ENCODE data around the gene ETV2.
A peak's percentile ranks its signal among the peaks of the same experiment; 100 is the strongest.
"Not testable (repeated sequence)": the region's sequence is repeated elsewhere in the genome, so short reads cannot be mapped to it uniquely, and the experiment has no call there.

ETV2 gene, protein sequence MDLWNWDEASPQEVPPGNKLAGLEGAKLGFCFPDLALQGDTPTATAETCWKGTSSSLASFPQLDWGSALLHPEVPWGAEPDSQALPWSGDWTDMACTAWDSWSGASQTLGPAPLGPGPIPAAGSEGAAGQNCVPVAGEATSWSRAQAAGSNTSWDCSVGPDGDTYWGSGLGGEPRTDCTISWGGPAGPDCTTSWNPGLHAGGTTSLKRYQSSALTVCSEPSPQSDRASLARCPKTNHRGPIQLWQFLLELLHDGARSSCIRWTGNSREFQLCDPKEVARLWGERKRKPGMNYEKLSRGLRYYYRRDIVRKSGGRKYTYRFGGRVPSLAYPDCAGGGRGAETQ

DNA sequence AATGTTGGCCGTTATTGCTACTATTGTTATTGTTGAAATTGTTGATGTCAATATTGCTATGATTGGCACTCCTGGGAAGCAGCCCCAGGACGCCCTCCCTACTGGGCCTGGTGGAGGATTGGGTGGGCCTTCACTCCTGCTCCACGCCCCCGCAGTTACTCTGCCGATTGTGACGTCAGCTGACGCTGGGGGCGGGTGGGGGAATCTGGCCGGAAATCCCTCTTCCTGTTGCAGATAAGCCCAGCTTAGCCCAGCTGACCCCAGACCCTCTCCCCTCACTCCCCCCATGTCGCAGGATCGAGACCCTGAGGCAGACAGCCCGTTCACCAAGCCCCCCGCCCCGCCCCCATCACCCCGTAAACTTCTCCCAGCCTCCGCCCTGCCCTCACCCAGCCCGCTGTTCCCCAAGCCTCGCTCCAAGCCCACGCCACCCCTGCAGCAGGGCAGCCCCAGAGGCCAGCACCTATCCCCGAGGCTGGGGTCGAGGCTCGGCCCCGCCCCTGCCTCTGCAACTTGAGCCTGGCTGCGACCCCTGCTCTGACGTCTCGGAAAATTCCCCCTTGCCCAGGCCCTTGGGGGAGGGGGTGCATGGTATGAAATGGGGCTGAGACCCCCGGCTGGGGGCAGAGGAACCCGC lies at the start of gene ETV2:
Gene ETV2, plus strand, starts transcription at position 231 of the 637 bp plus-strand sequence. CDS start 716 bp downstream, outside the sequence.
- DNase-seq, result peak; percentile 50

DNA sequence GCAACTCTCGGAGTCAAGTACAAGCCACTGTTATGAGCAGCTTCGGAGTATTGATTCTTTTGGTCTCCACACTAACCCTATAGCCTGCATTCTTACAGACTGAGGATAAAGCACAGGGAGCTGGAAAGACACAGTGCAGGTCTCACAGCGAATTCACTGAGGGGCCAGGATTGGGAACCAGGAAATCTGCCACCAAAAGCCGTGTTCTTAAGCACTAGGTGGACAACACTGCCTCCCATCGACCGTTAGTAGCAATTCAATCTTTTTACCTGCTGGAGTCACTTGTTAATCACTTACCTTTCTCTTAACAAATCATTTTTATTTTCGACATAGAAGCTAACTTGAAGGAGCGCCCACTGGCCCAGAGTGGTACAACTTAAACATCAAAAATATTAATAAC lies 49.3 kb upstream of the ETV2 start:
- DNase-seq, result peak; percentile 10

DNA sequence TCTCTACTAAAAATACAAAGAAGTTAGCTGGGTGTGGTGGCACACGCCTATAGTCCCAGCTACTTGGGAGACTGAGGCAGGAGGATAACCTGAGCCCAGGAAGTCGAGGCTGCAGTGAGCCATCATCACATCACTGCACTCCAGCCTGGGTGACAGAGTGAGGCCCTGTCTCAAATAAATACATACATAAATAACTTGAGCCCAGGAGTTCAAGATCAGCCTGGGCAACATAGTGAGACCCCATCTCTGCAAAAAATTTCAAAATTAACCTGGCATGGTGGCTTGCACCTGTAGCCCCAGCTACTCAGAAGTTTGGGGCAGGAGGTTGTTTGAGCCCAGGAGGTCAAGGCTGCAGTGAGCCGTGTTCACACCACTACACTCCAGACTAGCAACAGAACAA lies 46.5 kb upstream of the ETV2 start:
- DNase-seq, result not testable (repeated sequence)

DNA sequence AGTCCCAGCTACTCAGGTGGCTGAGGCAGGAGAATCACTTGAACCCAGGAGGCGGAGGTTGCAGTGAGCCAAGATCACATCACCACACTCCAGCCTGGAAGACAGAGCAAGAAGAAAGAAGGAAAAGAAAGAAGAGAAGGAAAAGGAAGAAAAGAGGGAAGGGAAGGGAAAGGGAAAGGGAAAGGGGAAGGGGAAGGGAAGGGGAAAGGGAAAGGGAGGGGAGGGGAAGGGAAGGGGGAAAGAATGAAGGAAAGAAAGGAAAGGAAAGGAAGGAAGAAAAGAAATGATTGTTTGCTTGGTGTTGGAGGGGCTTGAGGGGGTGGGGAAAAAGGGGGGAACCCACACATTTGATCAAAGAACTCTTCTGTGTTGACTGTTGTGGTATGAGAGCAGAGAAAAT lies 45.6 kb upstream of the ETV2 start:
- no peak for DNase-seq

DNA sequence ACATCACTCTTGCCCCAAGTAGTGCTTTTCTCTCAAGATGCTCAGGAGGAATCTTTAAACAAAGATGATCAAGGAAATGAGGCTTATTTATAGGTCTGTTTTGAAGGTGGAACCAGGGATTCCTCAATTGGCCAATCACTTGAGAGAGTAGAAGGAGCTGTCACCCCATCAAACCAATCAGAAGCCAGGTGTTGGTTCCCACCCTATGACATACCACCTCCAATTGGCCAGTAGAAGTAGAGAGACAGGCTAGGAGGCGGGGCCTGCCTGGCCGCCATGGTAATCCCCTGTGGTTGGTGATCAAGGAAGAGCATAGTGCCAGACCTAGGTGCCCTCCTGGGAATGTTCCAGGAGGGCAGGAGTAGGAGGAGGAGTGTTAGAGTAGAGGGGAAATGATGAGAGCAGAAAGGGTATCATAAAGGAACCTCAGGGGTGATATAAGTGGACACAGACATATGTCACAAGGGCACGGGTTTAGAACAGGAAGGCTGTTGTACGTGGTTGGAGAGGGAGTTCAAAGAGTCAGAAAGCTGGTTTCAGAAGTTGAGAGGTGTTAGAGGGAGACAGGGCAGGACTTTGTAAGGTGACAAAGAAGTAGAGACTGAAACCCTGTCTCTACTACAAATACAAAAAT lies 45.1 kb upstream of the ETV2 start:
- peak; percentile 6 for DNase-seq

DNA sequence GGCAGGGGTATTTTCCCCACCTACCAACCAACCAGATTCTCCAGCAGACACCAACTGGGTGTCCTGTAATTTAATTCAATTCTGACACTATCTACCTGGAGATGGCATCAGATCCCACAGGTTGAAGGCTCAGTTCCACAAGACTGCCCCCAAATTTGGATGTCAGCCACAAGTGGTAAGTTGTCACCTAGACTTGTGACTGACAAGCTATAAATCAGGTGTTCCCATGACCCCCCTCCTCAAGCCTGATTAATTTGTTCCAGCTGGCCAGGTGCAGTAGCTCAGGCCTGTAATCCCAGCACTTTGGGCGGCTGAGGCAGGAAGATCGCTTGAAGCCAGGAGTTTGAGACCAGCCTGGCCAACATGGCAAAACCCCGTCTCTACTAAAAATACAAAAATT lies 39.6 kb upstream of the ETV2 start:
- DNase-seq, result no peak

DNA sequence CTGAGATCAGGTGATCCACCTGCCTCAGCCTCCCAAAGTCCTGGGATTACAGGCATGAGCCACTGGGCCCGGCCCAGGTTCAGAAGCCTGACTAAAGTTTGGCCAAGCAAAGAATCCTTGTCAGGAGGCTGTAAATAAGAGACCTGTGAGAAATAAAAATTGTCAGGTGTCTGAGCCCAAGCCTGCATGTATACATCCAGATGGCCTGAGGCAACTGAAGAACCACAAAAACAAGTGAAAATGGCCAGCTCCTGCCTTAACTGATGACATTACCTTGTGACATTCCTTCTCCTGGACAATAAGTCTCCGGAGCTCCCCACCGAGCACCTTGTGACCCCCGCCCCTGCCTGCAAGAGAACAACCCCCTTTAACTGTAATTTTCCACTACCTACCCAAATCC lies 37.1 kb upstream of the ETV2 start:
- DNase-seq, result not testable (repeated sequence)

DNA sequence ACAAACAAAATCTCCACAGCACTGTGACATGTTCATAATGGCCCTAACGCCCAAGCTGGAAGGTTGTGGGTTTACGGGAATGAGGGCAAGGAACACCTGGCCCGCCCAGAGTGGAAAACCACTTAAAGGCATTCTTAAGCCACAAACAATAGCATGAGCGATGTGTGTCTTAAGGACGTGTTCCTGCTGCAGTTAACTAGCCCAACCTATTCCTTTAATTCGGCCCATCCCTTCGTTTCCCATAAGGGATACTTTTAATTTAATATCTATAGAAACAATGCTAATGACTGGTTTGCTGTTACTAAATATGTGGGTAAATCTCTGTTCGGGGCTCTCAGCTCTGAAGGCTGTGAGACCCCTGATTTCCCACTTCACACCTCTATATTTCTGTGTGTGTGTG lies 34.4 kb upstream of the ETV2 start:
- not testable (repeated sequence) for DNase-seq

DNA sequence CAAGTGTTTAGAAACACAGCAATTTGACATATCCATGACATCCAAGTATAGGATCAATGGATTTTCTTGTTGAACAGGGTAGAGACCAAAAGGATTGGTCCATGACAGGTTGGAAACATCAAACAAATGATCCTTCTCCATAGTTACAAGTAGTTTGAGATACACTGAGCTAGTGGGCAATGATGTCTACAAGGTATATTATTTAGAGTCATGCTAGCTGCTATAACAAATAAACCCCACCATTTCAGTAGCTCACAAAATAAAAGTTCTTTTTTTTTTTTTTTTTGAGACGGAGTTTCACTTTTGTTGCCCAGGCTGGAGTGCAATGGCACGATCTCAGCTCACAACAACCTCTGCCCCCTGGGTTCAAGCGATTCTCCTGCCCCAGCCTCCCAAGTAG lies 33.9 kb upstream of the ETV2 start:
- DNase-seq, result no peak

DNA sequence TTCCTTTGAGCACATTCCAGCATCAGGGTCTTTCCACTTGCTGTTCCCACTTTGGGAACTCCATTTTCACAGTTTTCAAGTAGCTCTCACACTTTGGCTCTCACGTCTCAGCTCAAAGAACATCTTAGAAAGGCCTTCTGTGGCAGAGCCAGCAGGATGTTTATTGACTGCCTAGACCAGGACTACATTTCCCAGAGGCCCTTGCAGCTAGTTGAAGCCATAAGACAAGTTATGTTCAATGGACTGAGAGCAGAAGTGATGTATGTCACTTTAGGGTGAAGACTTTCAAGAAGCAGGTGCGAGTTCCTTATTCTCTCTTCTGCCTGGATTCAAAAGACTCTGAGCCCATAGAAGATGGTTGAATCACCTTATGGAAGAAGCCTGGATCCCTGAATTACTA lies 33.3 kb upstream of the ETV2 start:
- DNase-seq, result no peak

DNA sequence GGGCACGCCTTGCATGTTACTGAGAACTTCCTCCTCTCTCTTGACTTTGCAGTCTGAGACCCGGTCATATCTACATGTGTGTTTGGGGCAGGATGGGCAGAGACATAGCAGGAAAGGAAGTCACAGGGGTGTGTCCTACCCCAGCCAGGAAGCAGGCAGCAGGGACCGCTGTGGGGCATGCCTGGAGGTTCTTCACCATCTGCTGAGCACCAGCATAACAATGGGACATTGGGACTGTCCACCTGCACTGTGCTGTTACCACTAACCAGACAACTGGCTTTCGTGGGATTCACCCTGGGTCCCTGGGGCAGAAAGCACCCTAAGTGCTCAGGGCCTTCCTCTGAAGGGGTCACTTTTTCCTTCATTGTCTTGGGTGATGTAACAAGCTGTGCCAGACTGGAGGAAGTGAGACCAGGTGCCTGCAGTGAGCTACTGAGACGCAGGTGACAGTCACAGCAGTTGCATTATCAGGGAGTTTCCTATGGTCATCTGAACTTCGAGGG lies 31.6 kb upstream of the ETV2 start:
- DNase-seq, result no peak

DNA sequence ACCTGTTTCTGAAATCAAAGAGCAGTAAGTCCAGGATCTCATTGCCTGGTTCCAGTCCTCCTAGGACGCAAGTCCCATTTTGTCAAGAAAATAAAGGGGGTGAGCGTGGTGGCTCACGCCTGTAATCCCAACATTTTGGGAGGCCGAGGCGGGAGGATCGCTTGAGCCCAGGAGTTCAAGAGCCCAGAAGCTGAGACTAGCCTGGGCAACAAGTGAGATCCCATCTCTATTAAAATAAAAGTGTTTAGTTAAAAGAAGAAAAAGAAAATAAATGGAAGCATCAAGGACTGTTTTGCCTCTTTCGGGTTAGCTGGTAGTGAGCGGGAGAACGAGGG lies 29.4 kb upstream of the ETV2 start:
- DNase-seq, result no peak

DNA sequence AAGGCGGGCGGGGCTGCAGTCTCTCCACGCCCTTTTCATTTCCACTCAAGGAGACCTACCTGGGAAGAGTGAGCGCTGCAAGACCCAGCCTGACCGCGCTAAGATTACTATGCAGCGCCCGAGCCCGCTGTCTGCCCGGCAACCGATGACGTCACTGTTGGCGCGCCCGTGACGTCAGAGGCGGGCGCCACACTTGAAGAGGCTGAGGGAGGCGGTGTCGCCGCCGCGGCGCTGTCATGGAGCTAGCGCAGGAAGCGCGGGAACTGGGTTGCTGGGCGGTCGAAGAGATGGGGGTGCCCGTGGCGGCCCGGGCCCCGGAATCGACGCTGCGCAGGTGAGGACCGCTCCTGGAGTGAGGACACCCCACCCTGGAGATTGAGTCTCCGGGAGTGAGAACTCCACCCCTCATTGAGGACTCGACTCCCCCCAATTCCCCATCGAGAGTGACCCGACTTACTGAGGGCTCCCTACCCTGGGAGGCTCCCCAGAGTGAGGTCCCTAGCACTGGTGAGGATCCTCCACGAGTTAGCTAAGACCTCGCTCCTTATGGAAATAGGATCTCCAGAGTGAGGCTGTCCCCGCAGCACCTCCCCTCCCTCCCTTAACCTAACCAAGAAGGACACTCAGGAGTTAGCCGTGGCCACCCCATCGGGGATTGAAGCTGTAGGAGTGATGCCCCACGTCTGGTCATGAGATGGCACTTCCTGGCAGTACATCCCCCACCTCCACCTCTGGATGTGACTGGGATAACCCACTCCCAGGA lies 28.8 kb upstream of the ETV2 start, which contains the start of gene HAUS5:
Gene HAUS5, plus strand, starts transcription at position 177 of the 763 bp plus-strand sequence. Its CDS starts 60 bp downstream, at position 237.
- DNase-seq, result peak; percentile 91

DNA sequence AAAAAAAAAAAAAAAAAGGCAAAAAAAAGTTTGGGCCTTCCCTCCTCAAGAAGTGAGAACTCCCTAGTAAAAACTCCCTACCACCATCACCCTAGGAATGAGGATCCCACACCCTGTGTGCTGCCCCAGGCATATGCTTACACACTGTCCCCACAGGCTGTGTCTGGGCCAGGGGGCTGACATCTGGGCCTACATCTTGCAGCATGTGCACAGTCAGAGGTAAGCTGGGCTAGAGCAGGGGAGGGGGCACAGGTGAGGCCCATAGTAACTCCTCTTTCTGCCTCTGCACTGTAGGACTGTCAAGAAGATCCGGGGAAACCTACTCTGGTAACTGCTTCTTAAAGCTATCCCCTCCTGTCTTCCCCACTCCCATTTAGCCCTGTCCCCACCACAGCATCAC lies 28.0 kb upstream of the ETV2 start:
- DNase-seq, result no peak

DNA sequence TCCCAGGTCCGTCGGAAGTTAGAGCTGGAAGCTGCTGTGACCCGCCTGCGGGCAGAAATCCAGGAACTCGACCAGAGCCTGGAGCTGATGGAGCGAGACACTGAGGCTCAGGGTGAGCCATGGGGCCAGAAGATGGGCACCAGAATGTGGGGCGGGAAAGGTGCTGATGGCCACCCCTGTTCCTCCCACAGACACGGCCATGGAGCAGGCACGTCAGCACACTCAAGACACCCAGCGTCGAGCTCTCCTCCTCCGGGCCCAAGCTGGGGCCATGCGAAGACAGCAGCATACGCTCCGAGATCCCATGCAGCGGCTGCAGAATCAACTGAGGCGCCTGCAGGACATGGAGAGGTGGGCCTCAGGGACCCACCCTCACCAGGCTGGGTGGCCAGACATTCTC lies 26.5 kb upstream of the ETV2 start:
- DNase-seq, result no peak

DNA sequence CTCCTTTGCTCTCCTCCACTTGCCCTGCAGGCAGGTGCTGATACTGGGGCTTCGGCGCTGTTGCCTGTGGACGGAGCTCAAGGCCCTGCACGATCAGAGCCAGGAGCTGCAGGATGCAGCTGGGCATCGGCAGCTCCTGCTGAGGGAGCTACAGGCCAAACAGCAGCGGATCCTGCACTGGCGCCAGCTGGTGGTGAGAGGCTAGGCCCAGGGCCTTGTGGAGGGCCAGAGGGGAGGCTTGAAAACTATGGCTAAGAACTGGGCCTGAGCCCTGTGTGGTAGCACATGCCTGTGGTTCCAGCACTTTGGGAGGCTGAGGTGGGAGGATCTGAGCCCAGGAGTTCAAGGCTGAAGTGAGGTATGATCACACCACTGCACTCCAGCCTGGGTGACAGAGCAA lies 22.7 kb upstream of the ETV2 start:
- DNase-seq, result no peak

DNA sequence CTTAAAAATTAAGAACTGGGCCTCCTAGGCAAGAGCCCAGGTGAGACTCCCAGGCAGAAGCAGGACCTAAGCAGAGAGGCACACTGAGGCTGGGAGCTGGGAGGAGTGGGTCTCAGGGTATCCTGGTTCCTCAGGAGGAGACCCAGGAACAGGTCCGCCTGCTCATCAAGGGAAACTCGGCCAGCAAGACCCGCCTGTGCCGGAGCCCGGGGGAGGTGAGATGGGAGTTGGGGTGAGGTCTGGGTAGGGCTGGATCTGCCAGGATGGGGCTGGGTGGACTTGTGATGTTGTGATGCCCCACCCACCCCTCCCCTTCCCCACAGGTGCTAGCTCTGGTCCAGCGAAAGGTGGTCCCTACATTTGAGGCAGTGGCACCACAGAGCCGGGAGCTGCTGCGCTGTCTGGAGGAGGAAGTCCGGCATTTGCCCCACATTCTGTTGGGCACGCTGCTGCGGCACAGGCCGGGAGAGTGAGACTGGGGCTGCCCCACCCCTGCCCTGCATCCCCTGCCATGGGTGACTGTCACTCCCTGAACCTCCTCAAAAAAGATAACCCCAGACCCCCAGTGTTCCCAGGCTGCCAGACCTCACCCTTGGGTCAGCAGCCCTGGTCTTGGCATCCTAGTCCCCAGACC lies 22.1 kb upstream of the ETV2 start:
- no peak for DNase-seq

DNA sequence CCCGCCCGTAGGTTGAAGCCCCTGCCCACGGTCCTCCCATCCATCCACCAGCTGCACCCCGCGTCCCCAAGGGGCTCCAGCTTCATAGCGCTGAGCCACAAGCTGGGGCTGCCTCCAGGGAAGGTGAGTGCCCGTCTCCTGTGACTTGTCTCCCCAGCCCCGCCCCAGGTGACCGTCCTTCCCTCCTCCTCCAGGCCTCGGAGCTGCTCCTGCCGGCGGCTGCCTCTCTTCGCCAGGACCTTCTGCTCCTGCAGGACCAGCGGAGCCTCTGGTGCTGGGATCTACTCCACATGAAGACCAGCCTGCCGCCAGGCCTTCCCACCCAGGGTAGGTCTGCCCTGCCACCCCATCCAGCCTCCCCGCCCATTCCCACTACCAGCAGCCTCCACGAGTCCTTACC lies 21.5 kb upstream of the ETV2 start:
- DNase-seq, result no peak

DNA sequence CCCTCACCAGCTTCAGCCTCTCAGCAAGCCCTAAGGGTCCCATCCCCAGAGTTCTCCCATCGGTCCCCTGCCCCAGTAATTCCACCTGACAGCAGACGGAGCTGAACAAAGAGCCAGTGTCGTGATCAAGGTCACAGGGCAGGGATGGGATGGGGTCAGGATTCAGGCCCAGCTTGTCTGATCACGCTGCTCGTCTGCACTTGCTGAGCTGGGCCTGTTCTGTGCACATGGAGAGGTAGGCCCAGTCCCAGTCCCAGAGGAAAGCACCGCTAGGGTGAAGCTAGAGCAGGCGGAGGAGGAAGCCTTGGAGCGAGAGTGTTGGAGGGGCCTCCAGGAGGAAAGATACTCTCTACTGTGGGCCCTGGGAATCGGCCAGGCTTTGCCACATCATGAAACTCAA lies 19.8 kb upstream of the ETV2 start:
- DNase-seq, result no peak

DNA sequence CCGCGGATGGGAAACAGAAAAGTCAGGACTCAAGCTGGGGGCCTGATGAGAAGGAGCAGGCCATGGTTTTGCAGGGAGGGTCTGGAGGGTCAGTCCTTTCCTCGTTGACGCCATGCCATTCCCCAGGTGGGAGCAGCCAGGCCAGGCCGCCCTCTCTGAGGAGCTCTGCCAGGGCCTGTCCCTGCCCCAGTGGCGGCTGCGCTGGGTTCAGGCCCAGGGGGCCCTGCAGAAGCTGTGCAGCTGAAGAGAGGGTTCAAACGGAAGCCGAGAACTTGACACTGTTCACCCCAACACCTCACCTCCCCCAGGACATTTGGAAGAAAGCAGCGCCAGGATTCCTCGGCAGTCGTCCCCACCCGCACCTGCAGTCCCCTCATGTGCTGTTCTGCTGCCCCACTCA lies 18.8 kb upstream of the ETV2 start:
- DNase-seq, result no peak

DNA sequence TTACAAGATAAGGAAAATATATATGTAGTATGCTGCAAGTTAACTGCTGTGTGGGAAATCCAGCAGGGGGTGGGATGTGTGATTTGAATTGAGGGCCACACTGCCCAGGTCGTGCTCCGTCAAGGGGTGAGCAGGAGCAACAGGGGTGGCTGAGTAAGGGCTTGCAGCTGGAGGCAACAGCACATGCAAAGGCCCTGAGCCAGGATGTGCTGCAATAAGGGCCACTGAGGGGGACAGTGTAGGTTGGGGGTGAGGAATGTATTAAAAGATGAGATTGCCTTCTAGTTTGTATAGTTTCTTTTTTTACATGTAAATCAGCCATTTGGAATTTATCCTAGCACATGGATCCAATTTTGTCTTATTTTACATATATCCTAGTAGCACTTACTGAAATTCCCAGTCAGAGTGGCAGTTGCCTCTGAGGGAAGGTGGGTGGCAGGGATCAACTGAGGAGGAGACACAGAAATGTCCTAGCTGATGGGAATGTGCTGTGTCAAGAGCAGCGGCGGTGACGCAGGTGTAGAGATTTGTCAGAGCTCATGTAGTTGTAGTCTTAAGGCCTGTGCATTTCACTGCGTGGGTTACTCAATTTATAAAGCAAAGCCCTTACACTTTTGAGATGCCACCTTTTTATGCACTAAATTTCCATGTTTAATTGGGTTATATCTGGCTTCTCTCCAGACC lies 18.1 kb upstream of the ETV2 start:
- DNase-seq, result no peak

DNA sequence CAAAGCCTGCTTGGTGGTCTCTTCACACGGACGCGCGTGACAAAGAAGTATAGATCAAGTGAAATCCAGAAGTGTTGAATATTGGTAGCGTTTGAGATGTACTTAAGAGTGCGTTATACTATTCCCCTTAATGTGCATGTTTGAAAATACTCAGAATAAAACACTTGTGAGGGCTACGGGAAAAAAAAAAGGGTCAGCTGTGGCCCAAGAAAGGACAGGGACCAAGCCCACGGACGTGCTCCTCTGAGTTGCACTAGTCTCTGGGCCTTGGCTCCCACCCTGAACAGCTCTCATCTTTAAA lies 13.3 kb upstream of the ETV2 start:
- DNase-seq, result no peak

Measured in fibroblast of skin of right quadriceps (primary cell).